Mucosa of stomach (tissue), 1 donor: ENCODE data around the gene MYO3B.

ENCODE experiments used
- H3K27me3 ChIP-seq: one replicate; pipeline ENCODE4 v1.7.0; 2013; ENCODE audit warnings: mild to moderate bottlenecking, low read length; ENCODE audit not compliant: control insufficient read depth, insufficient read depth
- H3K36me3 ChIP-seq: one replicate; pipeline ENCODE4 v1.7.0; 2013; ENCODE audit warnings: low read length; ENCODE audit not compliant: control insufficient read depth, insufficient read depth
- H3K4me1 ChIP-seq: one replicate; pipeline ENCODE4 v1.7.0; 2013; ENCODE audit warnings: mild to moderate bottlenecking, low read length; ENCODE audit not compliant: control insufficient read depth, insufficient read depth
- H3K4me3 ChIP-seq: one replicate; pipeline ENCODE4 v1.7.0; 2013; ENCODE audit warnings: low read length
- H3K9ac ChIP-seq: one replicate; pipeline ENCODE4 v1.7.0; 2013; ENCODE audit warnings: mild to moderate bottlenecking, low read length, moderate library complexity
- H3K9me3 ChIP-seq: one replicate; pipeline ENCODE4 v1.7.0; 2013; ENCODE audit warnings: mild to moderate bottlenecking, low read length, moderate library complexity; ENCODE audit not compliant: control insufficient read depth
- donor health status: Pancreatic carcinoma.

The MYO3B gene

DNA sequence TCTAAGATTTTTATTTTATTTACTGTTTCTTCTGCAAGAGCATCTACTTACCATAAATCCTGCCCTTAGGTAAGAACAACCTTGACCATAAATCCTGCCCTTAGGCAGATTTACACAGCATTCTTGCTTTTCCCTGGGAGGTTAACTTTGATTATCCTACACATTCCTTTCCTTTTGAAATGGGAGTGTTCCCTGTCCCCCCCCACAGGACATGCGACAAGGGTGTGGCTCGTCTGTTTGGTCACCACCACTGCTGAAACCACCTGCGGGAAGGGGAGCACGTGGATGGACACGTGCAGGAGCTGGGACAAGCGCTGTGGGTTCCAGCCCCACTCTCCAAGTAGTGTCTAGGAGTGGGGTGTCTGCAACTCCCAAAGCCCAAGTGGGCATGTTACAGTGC lies 297.9 kb downstream of the MYO3B start:
- Histone ChIP-seq H3K4me1 (peaks cover 3% of the 10 kb centered on the region), H3K27me3 (no peaks in the 10 kb centered on the region), H3K9me3 (no peaks in the 10 kb centered on the region), H3K4me3 (no peak overlapping the region), H3K9ac (no peak overlapping the region), H3K36me3 (no peaks in the 10 kb centered on the region)

DNA sequence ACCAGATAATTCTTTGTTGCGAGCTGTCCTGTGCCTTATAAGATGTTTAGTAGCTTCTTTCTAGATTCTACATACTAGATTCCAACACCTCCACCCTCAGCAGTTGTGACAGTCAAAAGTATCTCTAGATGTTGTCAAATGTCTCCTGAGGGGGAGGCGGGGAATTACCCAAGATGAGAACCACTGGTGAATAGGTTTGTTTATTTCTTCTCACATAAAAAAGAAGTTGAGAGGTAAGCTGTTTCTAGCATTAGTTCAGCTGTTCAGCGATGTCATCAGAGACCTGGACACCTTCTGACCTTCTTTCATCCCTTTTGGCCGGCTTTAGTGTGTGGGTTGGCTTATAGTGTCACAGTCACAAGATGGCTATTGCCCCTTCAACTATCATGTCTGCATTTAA lies 299.7 kb downstream of the MYO3B start:
- H3K4me3 ChIP-seq = no peak overlapping the region
- H3K9ac ChIP-seq = no peak overlapping the region
- no peaks in the 10 kb centered on the region for H3K36me3 ChIP-seq
- H3K27me3 ChIP-seq = no peaks in the 10 kb centered on the region
- H3K9me3 ChIP-seq = no peaks in the 10 kb centered on the region
- peaks cover 3% of the 10 kb centered on the region for H3K4me1 ChIP-seq

DNA sequence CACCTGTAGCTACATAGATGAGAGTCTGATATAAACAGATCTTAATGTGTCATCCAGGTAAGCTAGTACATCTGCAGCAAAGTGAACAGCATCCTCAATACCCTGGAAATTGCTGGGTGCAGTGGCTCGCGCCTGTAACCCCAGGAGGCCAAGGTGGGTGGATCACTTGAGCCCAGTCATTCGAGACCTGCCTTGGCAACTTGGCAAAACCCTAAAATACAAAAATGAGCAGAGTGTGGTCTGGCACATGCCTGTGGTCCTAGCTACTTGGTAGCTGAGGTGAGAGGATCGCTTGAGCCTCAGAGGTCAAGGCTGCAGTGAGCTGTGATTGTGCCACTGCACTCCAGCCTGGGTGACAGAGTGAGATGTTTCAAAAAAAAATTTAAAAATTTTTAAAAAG lies 303.3 kb downstream of the MYO3B start:
- Histone ChIP-seq H3K4me1 (no peaks in the 10 kb centered on the region), H3K4me3 (no peak overlapping the region), H3K36me3 (no peaks in the 10 kb centered on the region), H3K9me3 (no peaks in the 10 kb centered on the region), H3K27me3 (no peaks in the 10 kb centered on the region), H3K9ac (no peak overlapping the region)

DNA sequence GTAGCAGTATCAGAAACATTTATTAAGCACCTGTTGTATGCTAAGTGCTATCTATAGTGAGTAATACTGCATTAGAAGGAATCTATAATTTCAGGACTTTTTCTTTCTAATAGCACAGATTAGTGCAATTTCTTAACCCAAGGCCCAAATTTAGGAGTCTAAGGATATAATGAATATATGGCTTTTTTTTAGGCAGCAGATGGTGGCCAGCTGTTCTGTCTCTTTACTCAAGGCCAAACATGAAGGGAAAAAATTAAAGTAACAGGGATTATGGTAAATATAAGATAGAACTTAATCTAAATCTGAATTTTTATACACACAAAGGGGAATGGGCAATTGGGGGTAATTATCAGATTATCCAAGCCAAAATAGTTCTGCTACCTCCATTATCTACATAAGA lies 306.6 kb downstream of the MYO3B start:
- H3K9ac ChIP-seq = no peak overlapping the region
- H3K36me3 ChIP-seq = no peaks in the 10 kb centered on the region
- no peak overlapping the region for H3K4me3 ChIP-seq
- no peaks in the 10 kb centered on the region for H3K9me3 ChIP-seq
- no peaks in the 10 kb centered on the region for H3K27me3 ChIP-seq
- H3K4me1 ChIP-seq = no peaks in the 10 kb centered on the region

DNA sequence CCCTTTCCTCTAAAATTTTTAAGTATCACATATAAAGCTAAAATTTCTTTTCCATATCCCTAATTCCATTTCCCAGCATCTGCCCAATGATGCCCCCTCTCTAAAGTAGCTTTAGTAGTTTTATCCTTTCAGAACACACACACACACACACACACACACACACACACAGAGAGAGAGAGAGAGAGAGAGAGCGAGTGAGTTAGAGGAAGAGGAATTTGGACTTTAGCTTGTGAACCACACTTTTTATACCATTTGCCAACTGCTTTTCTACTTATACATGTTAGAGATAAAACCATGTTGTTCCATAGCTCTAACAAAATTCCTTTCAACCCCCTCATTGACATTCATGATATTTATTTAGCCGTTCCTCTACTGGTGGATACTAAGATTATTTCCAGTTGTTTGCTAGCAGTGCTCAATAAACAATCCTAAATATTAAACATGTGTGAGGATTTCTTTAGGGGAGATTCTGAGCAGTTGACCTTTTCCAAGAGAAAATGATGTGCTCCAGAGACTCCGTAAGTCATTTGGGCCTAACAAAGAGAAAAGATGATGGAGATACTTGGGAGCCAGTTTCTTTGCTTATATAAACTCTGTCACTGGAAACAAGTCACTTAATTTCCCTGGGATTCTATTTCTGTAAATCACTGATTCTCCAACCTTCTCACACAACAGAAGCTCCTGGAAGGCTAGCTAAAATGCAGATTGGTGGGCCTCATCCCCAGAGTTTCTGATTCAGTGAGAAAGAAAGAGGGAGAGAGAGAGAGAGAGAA lies 307.5 kb downstream of the MYO3B start:
- Histone ChIP-seq H3K4me3 (no peak overlapping the region), H3K4me1 (no peaks in the 10 kb centered on the region), H3K27me3 (no peaks in the 10 kb centered on the region), H3K36me3 (no peaks in the 10 kb centered on the region), H3K9ac (no peak overlapping the region), H3K9me3 (no peaks in the 10 kb centered on the region)

DNA sequence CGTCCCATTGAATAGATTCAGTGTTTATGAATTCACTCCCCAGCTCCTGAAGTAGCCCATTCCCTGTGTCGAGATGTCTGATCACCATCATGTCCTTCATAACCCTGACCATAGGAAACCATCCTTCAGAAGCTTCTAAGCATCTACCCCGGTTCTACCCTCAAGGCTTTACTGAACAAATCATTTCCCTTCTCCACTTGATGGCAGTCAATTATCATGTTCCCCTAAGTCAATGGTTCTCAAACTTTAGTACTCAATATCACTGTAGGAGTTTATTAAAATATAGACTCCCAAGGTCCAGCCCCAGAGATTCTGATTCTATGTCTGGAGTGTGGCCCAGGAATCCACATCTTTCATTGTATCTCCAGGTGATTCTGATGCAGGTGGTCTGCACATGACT lies 308.8 kb downstream of the MYO3B start:
- no peaks in the 10 kb centered on the region for H3K9me3 ChIP-seq
- no peak overlapping the region for H3K4me3 ChIP-seq
- H3K36me3 ChIP-seq = no peaks in the 10 kb centered on the region
- no peaks in the 10 kb centered on the region for H3K4me1 ChIP-seq
- no peak overlapping the region for H3K9ac ChIP-seq
- H3K27me3 ChIP-seq = no peaks in the 10 kb centered on the region

DNA sequence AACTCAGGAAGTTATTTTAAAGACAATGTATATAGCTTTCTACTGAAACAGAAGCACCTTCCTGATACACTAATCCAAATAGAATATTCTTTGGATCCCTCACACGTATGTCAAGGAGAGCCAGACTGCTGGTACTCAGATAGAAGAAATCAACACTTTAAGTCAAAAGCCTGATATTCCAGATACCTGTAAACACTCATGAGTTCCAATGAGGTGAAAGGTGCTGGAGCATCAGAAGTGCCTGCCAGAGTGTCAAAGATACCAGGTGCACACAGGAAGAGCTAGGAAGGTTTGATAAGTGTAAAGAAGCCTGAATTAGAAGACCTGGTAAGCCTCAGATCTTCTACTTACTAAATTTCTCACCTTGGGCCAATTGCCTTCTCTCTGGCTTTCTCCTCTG lies 310.9 kb downstream of the MYO3B start:
- Histone ChIP-seq H3K4me1 (no peaks in the 10 kb centered on the region), H3K4me3 (no peak overlapping the region), H3K9me3 (no peaks in the 10 kb centered on the region), H3K36me3 (no peaks in the 10 kb centered on the region), H3K27me3 (no peaks in the 10 kb centered on the region), H3K9ac (no peak overlapping the region)

DNA sequence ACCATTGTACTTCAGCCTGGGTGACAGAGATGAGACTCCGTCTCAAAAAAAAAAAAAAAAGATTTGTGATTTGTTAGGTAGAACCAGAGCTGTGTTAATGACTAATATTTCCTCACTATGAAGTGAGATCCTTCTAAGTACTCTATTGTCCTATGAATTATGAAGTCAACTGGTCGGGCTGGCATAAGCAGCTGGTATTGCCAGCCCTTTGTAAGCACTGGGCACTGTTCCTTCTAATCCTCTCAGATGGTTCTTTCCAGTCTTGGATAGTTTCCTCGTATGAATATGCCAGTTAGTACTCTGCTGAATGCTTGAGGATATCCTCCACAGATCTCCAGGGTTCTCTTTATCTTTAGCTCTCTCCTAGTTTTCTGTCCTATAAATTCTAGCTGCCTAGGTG lies 314.1 kb downstream of the MYO3B start:
- no peaks in the 10 kb centered on the region for H3K36me3 ChIP-seq
- H3K9ac ChIP-seq = no peak overlapping the region
- no peaks in the 10 kb centered on the region for H3K9me3 ChIP-seq
- no peaks in the 10 kb centered on the region for H3K27me3 ChIP-seq
- no peak overlapping the region for H3K4me3 ChIP-seq
- H3K4me1 ChIP-seq = no peaks in the 10 kb centered on the region

DNA sequence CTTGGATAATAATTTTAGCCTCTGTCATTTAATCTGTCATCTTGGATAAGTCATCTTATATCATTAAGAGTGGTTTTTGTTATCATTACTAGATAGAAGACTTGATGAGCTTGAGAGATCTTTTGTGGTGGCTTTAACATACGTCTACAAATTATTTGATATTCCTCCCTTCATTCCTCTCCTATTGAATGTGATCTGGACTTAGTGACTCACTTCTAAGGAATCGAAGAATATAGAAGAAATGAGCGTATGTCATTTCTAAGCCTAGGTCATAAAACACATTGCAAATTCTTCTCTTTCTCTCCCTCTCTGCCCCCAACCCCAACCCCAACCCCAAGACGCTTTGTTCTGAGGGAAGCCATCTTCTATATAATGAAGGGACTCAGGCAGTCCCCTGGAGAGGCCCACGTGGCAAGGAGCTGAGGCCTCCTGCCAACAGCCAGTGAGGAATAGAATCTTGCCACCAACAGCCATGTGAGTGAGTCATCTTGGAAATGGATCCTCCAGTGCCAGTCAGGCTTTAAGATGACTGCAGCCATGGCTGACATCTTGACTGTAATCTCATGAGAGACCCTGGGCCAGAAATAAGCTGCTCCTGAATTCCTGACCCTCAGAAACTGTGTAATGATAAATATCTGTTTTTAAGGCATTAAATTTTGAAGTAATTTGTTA lies 315.6 kb downstream of the MYO3B start:
- H3K4me1 ChIP-seq = no peaks in the 10 kb centered on the region
- no peaks in the 10 kb centered on the region for H3K9me3 ChIP-seq
- no peak overlapping the region for H3K4me3 ChIP-seq
- H3K9ac ChIP-seq = no peak overlapping the region
- no peaks in the 10 kb centered on the region for H3K36me3 ChIP-seq
- no peaks in the 10 kb centered on the region for H3K27me3 ChIP-seq

DNA sequence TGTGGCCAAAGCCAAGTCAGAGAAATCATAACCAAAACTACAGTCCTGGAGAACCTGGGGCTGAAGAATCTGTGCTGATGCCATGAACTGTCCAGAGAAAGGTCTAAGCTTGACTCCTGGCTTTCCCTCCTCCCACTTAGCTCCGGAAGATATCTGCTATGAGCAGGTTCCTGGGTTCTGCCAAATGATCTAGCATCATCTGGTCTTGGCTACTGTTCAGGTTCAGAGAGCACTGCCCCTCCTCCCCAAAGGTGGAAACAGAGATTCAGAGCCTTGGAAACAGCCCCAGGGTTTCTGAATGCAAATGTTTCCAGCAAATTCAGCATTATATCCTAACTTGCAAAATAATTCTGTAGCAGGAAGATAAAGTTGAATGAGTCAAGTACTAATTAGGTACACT lies 317.9 kb downstream of the MYO3B start:
- Histone ChIP-seq H3K9me3 (no peaks in the 10 kb centered on the region), H3K27me3 (no peaks in the 10 kb centered on the region), H3K36me3 (no peaks in the 10 kb centered on the region), H3K4me3 (no peak overlapping the region), H3K9ac (no peak overlapping the region), H3K4me1 (no peaks in the 10 kb centered on the region)

DNA sequence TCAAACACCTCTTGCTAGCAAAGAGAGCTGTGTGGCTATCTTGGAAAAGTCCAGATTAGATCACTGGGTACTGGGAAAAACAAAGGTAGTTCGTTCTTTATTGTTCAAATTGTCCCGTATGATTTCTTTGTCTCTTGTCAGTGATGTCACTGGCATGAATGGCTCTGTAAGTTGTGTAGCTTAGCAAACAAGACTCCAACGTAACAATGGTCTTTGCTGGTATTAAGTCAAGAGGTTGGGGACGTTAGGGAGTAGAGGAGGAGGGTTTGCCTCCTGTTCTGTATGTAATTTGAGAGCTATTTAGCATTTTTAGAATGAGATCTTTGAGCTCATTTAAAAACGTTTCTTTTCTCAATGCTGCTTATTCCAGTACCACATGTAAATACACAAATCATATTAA lies 320.7 kb downstream of the MYO3B start:
- H3K4me3 ChIP-seq = no peak overlapping the region
- no peaks in the 10 kb centered on the region for H3K4me1 ChIP-seq
- H3K9ac ChIP-seq = no peak overlapping the region
- no peaks in the 10 kb centered on the region for H3K9me3 ChIP-seq
- no peaks in the 10 kb centered on the region for H3K27me3 ChIP-seq
- H3K36me3 ChIP-seq = no peaks in the 10 kb centered on the region

DNA sequence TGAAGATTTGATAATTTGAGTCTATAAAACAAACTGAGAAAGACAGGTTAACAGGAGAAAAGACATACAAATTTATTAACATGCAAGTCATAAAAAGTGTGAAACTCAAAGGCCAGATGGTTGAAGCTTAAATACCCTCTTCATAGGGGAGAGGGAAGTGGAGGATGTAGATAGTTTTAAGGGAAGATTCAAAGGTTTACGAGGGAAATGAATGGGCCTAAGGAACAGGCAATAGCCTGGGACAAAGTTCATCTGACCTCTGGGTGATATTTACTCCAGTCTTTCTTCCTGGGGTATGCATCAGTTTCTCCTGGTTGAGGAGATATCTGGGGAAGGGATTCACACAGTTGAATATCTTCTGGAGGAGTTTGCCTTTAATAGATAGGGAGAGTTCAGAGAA lies 322.2 kb downstream of the MYO3B start:
- H3K9ac ChIP-seq = no peak overlapping the region
- no peaks in the 10 kb centered on the region for H3K4me1 ChIP-seq
- H3K36me3 ChIP-seq = no peaks in the 10 kb centered on the region
- H3K27me3 ChIP-seq = no peaks in the 10 kb centered on the region
- H3K4me3 ChIP-seq = no peak overlapping the region
- H3K9me3 ChIP-seq = no peaks in the 10 kb centered on the region
